PC-3 (cell line): ENCODE measurements around the gene PXT1.

Experiments used
- EZH2 ChIP-seq: fragments of 300-600 bp; sonication (generic); IDR thresholded peaks from one replicate; pipeline ENCODE4 v1.6.1; 2017; ENCODE audit warnings: antibody characterized with exemption, mild to moderate bottlenecking, low read length; ENCODE audit not compliant: unreplicated experiment
- EZH2phosphoT487 ChIP-seq: fragments of 300-600 bp; sonication (generic); IDR thresholded peaks from 2 replicates; pipeline ENCODE4 v1.6.1; 2018; ENCODE audit warnings: mild to moderate bottlenecking, antibody characterized with exemption, low read length, borderline replicate concordance
- TF ChIP-seq, protein P1 (sequence below): fragments of 300-600 bp; sonication (generic); conservative IDR thresholded peaks from 2 replicates; pipeline ENCODE4 v1.5.1; 2017; ENCODE audit warnings: antibody characterized with exemption, low read depth, mild to moderate bottlenecking, low read length

DNA sequence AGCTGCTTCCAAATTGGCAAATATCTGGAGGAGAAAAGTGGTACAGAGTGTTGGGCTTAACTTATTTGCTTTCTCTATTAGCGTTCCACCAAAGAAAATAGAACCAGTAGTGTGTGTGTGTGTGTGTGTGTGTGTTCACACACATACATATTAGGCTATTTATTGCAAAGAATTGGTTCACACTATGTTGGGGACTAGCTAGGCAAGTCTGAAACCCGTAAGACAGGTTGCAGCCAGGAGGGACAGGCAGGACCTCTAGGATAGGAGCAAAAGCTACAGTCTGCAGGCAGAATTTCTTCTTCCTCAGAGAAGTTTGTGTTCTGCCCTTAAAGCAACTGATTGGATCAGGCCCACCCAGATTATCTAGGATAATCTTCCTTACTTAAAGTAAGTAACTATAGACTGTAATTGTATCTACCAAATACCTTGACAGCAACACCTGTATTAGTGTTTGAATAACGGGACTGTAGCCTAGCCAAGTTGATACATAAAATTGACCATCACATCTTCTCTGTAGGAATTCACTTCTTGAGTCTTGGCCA is 12.9 kb upstream of the PXT1 start:
- TF ChIP-seq, protein P1, sequence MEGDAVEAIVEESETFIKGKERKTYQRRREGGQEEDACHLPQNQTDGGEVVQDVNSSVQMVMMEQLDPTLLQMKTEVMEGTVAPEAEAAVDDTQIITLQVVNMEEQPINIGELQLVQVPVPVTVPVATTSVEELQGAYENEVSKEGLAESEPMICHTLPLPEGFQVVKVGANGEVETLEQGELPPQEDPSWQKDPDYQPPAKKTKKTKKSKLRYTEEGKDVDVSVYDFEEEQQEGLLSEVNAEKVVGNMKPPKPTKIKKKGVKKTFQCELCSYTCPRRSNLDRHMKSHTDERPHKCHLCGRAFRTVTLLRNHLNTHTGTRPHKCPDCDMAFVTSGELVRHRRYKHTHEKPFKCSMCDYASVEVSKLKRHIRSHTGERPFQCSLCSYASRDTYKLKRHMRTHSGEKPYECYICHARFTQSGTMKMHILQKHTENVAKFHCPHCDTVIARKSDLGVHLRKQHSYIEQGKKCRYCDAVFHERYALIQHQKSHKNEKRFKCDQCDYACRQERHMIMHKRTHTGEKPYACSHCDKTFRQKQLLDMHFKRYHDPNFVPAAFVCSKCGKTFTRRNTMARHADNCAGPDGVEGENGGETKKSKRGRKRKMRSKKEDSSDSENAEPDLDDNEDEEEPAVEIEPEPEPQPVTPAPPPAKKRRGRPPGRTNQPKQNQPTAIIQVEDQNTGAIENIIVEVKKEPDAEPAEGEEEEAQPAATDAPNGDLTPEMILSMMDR = no peak
- TF ChIP-seq EZH2 (no peak), EZH2phosphoT487 (no peak)
